HepG2 (cell line): ENCODE results near the gene ACTN4. TPM values are rescaled to one million over a fixed set of nuclear protein-coding genes. Genes with fewer than 3 reads are reported as not detected.

Experiments
- ADNP ChIP-seq: sonication (generic); formaldehyde crosslinking; IDR thresholded peaks from 2 replicates; pipeline ENCODE4 v1.4.0; 2020; ENCODE audit warnings: missing genetic modification reagents
- BHLHE40 ChIP-seq: IDR thresholded peaks from 2 replicates; pipeline ENCODE4 v1.6.1; 2011; ENCODE audit warnings: low read length, improper control_type of control experiment
- ELF1 ChIP-seq: sonication (generic); formaldehyde crosslinking; IDR thresholded peaks from 2 replicates; pipeline ENCODE4 v1.4.0; 2020; ENCODE audit warnings: missing genetic modification reagents
- HHEX ChIP-seq: IDR thresholded peaks from 2 replicates; pipeline ENCODE4 v1.6.1; 2016; ENCODE audit warnings: control low read depth
- HMGXB4 ChIP-seq, 2 experiments: sonication (generic) in 1 of 2; formaldehyde crosslinking in 1 of 2; IDR thresholded peaks; 2 replicates each; pipeline versions ENCODE4 v1.4.0 to v1.6.1; 2018 to 2020; ENCODE audit warnings: missing genetic modification reagents in 2 of 2, borderline replicate concordance in 1 of 2, low read depth in 1 of 2, mild to moderate bottlenecking in 1 of 2, missing biosample characterization in 1 of 2
- PAWR ChIP-seq: sonication (generic); formaldehyde crosslinking; IDR thresholded peaks from 2 replicates; pipeline ENCODE4 v1.4.0; 2020; ENCODE audit warnings: missing genetic modification reagents, mild to moderate bottlenecking, borderline replicate concordance
- SSRP1 ChIP-seq: IDR thresholded peaks from 2 replicates; pipeline ENCODE4 v1.6.1; 2016; ENCODE audit warnings: control low read depth
- ZNF335 ChIP-seq: sonication (generic); formaldehyde crosslinking; IDR thresholded peaks from 2 replicates; pipeline ENCODE4 v1.4.0; 2020; ENCODE audit warnings: missing genetic modification reagents
- ZNF501 ChIP-seq: sonication (generic); formaldehyde crosslinking; IDR thresholded peaks from 2 replicates; pipeline ENCODE4 v1.5.1; 2020; ENCODE audit warnings: mild to moderate bottlenecking, moderate library complexity, missing genetic modification reagents
- polyA plus RNA-seq, 8 experiments: library from polyadenylated mRNA; depleted of rRNA in 3 of 8; stranded (reverse) in 7 of 8; unstranded in 1 of 8; fragments of >200 nt; fragmentation: Illumina TruSeq in 4 of 8; extraction: Trizol in 4 of 8; gene quantifications; 2 replicates each; pipeline versions ENCODE4 v1.2.1 to v1.2.3, GENCODE V29; 2011 to 2016; ENCODE audit warnings: low read depth in 4 of 8, missing spikeins in 1 of 8, mixed read lengths in 1 of 8; ENCODE audit not compliant: insufficient read depth in 1 of 8
- total RNA-seq, 5 experiments: library from RNA; depleted of rRNA; stranded (reverse); fragments of >200 nt; fragmentation: Illumina TruSeq; extraction: Trizol; gene quantifications; 2 replicates each; pipeline ENCODE4 v1.2.3, GENCODE V29; 2016; ENCODE audit warnings: low read depth in 1 of 5
- TF ChIP-seq, protein P1 (sequence below): sonication (generic); formaldehyde crosslinking; IDR thresholded peaks from 2 replicates; pipeline ENCODE4 v1.5.0; 2020; ENCODE audit warnings: mild to moderate bottlenecking, missing genetic modification reagents, borderline replicate concordance
- TF ChIP-seq, protein P2 (sequence below): sonication (generic); formaldehyde crosslinking; IDR thresholded peaks from 2 replicates; pipeline ENCODE4 v1.8.0; 2022; ENCODE audit warnings: missing genetic modification reagents, mild to moderate bottlenecking, moderate library complexity, borderline replicate concordance
- TF ChIP-seq, protein P3 (sequence below): IDR thresholded peaks from 2 replicates; pipeline ENCODE4 v1.6.1; 2012; ENCODE audit warnings: inconsistent platforms
- TF ChIP-seq, protein P4 (sequence below): sonication (generic); formaldehyde crosslinking; IDR thresholded peaks from 2 replicates; pipeline ENCODE4 v1.8.0; 2023; ENCODE audit warnings: mild to moderate bottlenecking, missing genetic modification reagents
- TF ChIP-seq, protein P5 (sequence below): sonication (generic); formaldehyde crosslinking; IDR thresholded peaks from 2 replicates; pipeline ENCODE4 v1.5.0; 2020; ENCODE audit warnings: missing genetic modification reagents

ACTN4 gene
- total and polyA plus RNA-seq, 2 of the 13 experiments (the other 11 are each of a cell fraction or from before 2014, with no cell fraction given): 171 to 192 TPM

GRCh38 chr19:38759590-38760003 is 112.1 kb downstream of the ACTN4 start (continued):
- TF ChIP-seq, protein P1, sequence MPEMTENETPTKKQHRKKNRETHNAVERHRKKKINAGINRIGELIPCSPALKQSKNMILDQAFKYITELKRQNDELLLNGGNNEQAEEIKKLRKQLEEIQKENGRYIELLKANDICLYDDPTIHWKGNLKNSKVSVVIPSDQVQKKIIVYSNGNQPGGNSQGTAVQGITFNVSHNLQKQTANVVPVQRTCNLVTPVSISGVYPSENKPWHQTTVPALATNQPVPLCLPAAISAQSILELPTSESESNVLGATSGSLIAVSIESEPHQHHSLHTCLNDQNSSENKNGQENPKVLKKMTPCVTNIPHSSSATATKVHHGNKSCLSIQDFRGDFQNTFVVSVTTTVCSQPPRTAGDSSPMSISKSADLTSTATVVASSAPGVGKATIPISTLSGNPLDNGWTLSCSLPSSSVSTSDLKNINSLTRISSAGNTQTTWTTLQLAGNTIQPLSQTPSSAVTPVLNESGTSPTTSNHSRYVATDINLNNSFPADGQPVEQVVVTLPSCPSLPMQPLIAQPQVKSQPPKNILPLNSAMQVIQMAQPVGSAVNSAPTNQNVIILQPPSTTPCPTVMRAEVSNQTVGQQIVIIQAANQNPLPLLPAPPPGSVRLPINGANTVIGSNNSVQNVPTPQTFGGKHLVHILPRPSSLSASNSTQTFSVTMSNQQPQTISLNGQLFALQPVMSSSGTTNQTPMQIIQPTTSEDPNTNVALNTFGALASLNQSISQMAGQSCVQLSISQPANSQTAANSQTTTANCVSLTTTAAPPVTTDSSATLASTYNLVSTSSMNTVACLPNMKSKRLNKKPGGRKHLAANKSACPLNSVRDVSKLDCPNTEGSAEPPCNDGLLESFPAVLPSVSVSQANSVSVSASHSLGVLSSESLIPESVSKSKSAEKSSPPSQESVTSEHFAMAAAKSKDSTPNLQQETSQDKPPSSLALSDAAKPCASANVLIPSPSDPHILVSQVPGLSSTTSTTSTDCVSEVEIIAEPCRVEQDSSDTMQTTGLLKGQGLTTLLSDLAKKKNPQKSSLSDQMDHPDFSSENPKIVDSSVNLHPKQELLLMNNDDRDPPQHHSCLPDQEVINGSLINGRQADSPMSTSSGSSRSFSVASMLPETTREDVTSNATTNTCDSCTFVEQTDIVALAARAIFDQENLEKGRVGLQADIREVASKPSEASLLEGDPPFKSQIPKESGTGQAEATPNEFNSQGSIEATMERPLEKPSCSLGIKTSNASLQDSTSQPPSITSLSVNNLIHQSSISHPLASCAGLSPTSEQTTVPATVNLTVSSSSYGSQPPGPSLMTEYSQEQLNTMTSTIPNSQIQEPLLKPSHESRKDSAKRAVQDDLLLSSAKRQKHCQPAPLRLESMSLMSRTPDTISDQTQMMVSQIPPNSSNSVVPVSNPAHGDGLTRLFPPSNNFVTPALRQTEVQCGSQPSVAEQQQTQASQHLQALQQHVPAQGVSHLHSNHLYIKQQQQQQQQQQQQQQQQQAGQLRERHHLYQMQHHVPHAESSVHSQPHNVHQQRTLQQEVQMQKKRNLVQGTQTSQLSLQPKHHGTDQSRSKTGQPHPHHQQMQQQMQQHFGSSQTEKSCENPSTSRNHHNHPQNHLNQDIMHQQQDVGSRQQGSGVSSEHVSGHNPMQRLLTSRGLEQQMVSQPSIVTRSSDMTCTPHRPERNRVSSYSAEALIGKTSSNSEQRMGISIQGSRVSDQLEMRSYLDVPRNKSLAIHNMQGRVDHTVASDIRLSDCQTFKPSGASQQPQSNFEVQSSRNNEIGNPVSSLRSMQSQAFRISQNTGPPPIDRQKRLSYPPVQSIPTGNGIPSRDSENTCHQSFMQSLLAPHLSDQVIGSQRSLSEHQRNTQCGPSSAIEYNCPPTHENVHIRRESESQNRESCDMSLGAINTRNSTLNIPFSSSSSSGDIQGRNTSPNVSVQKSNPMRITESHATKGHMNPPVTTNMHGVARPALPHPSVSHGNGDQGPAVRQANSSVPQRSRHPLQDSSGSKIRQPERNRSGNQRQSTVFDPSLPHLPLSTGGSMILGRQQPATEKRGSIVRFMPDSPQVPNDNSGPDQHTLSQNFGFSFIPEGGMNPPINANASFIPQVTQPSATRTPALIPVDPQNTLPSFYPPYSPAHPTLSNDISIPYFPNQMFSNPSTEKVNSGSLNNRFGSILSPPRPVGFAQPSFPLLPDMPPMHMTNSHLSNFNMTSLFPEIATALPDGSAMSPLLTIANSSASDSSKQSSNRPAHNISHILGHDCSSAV (CRISPR knock-in tag): no peak
- peak; percentile 64 for TF ChIP-seq ELF1 (CRISPR knock-in tag)
- TF ChIP-seq HHEX (CRISPR knock-in tag): no peak
- peak; percentile 12; the same call in 1 of the 2 replicates for TF ChIP-seq ADNP (CRISPR knock-in tag)
- TF ChIP-seq ZNF501 (CRISPR knock-in tag): no peak
- no peak for TF ChIP-seq PAWR (CRISPR knock-in tag)
- no peak for TF ChIP-seq SSRP1 (CRISPR knock-in tag)
- no peak for TF ChIP-seq HMGXB4 (CRISPR knock-in tag; IDR thresholded peaks at IDR 0.05; ENCODE audit: borderline replicate concordance in 1 of 2, low read depth in 1 of 2)
- TF ChIP-seq, protein P2, sequence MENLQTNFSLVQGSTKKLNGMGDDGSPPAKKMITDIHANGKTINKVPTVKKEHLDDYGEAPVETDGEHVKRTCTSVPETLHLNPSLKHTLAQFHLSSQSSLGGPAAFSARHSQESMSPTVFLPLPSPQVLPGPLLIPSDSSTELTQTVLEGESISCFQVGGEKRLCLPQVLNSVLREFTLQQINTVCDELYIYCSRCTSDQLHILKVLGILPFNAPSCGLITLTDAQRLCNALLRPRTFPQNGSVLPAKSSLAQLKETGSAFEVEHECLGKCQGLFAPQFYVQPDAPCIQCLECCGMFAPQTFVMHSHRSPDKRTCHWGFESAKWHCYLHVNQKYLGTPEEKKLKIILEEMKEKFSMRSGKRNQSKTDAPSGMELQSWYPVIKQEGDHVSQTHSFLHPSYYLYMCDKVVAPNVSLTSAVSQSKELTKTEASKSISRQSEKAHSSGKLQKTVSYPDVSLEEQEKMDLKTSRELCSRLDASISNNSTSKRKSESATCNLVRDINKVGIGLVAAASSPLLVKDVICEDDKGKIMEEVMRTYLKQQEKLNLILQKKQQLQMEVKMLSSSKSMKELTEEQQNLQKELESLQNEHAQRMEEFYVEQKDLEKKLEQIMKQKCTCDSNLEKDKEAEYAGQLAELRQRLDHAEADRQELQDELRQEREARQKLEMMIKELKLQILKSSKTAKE: peak; percentile 63; the same call in 1 of the 2 replicates
- TF ChIP-seq BHLHE40: peak; percentile 29; the same call in 1 of the 2 replicates
- TF ChIP-seq ZNF335 (CRISPR knock-in tag): 0 out of 2 replicates have a peak, but pooled peaks have one; percentile 49
- TF ChIP-seq, protein P3, sequence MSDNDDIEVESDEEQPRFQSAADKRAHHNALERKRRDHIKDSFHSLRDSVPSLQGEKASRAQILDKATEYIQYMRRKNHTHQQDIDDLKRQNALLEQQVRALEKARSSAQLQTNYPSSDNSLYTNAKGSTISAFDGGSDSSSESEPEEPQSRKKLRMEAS: no peak; the same call in 1 of the 2 replicates
- TF ChIP-seq, protein P4, sequence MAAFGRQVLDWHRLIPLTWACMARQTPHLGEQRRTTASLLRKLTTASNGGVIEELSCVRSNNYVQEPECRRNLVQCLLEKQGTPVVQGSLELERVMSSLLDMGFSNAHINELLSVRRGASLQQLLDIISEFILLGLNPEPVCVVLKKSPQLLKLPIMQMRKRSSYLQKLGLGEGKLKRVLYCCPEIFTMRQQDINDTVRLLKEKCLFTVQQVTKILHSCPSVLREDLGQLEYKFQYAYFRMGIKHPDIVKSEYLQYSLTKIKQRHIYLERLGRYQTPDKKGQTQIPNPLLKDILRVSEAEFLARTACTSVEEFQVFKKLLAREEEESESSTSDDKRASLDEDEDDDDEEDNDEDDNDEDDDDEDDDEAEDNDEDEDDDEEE: no peak; the same call in 1 of the 2 replicates
- TF ChIP-seq, protein P5, sequence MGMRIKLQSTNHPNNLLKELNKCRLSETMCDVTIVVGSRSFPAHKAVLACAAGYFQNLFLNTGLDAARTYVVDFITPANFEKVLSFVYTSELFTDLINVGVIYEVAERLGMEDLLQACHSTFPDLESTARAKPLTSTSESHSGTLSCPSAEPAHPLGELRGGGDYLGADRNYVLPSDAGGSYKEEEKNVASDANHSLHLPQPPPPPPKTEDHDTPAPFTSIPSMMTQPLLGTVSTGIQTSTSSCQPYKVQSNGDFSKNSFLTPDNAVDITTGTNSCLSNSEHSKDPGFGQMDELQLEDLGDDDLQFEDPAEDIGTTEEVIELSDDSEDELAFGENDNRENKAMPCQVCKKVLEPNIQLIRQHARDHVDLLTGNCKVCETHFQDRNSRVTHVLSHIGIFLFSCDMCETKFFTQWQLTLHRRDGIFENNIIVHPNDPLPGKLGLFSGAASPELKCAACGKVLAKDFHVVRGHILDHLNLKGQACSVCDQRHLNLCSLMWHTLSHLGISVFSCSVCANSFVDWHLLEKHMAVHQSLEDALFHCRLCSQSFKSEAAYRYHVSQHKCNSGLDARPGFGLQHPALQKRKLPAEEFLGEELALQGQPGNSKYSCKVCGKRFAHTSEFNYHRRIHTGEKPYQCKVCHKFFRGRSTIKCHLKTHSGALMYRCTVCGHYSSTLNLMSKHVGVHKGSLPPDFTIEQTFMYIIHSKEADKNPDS (CRISPR knock-in tag): no peak
